ENCODE measurements around the gene DENND4C. TPM values are rescaled to one million over a fixed set of nuclear protein-coding genes. Genes with fewer than 3 reads are reported as not detected.

Gene DENND4C
- total RNA-seq, 1 donor from 2014 or later, result 33.4 TPM

DNA sequence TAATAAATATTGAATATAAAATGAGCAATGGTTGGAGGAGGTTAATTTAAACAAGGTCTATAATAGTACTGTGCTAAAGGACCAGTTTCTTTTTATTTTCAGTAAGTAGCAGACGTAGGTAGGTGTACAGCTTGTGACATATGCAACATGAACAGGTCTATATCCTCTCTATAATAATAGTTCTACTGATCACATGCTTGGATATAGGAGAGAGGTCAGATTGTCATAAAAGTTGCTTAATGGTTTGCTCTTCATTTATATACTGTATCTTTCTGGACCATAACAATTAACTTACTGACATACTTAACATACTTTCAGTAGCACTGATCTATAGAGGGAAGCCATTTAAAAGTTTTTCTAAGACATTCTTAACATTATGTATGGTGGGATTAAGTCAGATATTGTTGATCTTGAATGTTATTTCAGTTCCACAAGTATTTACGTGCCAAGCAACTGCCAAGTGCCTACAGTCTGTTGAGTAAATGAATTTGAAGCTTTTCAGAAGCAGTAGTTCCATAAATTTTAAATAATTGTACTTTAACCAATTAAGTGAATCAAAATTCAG, 68.0 kb downstream of the DENND4C start:
- CTCF ChIA-PET, result interaction anchor here (1.4 kb wide), 1 partner anchor 159 kb away, joined by 4 read pairs; no protein-coding TSS in a partner anchor
- no peaks in the 10 kb centered on the region for H3K9me3 Mint-ChIP-seq

DNA sequence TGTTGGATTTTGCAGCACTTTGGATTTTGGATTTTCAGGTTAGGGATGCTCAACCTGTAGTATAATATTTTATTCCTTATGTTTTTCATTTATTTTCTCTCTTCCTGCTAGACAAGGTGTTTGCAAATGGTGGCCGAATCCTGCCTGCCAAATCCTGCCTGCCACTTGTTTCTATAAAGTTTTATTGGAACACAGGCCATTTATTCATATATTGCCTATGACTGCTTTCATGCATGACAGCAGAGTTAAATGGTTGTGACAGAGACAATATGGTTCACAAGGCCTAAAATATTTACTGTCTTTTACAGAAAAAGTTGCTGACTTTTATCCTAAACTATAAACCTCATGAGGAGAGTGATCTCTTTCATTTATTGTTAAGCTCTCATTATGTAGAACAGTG, 72.7 kb downstream of the DENND4C start:
- ATAC-seq (ENCODE audit: low read depth) (no peak), DNase-seq (no peak)
- intact Hi-C loops (cut with micrococcal nuclease), result no loop called here
- no peak overlapping the region for H3K27ac Mint-ChIP-seq
- no peaks in the 10 kb centered on the region for H3K4me1 Mint-ChIP-seq
- H3K9me3 Mint-ChIP-seq, result no peaks in the 10 kb centered on the region
- peaks cover 56% of the 10 kb centered on the region for H3K36me3 Mint-ChIP-seq (ENCODE audit: low read depth)
- TF ChIP-seq, protein P1, sequence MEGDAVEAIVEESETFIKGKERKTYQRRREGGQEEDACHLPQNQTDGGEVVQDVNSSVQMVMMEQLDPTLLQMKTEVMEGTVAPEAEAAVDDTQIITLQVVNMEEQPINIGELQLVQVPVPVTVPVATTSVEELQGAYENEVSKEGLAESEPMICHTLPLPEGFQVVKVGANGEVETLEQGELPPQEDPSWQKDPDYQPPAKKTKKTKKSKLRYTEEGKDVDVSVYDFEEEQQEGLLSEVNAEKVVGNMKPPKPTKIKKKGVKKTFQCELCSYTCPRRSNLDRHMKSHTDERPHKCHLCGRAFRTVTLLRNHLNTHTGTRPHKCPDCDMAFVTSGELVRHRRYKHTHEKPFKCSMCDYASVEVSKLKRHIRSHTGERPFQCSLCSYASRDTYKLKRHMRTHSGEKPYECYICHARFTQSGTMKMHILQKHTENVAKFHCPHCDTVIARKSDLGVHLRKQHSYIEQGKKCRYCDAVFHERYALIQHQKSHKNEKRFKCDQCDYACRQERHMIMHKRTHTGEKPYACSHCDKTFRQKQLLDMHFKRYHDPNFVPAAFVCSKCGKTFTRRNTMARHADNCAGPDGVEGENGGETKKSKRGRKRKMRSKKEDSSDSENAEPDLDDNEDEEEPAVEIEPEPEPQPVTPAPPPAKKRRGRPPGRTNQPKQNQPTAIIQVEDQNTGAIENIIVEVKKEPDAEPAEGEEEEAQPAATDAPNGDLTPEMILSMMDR (IDR thresholded peaks at IDR 0.05), result no peak
- no peak overlapping the region for H3K4me3 Mint-ChIP-seq
- POLR2A ChIA-PET, result no interaction called here
- no peaks in the 10 kb centered on the region for H3K27me3 Mint-ChIP-seq
- CTCF ChIA-PET, result no interaction called here

More for the DNA sequence above, 68.0 kb downstream of the DENND4C start:
- TF ChIP-seq, protein P1 (IDR thresholded peaks at IDR 0.05), result no peak
- POLR2A ChIA-PET, result no interaction called here
- DNase-seq (no peak), ATAC-seq (ENCODE audit: low read depth) (no peak)
- H3K4me3 Mint-ChIP-seq, result no peak overlapping the region
- intact Hi-C loops (cut with micrococcal nuclease), result no loop called here
- no peaks in the 10 kb centered on the region for H3K27me3 Mint-ChIP-seq
- H3K36me3 Mint-ChIP-seq (ENCODE audit: low read depth), result peaks cover 69% of the 10 kb centered on the region
- H3K4me1 Mint-ChIP-seq, result no peaks in the 10 kb centered on the region
- no peak overlapping the region for H3K27ac Mint-ChIP-seq

- H3K36me3 Mint-ChIP-seq (ENCODE audit: low read depth), result peaks cover 44% of the 10 kb centered on the region
- CTCF ChIA-PET, result no interaction called here
- ATAC-seq (ENCODE audit: low read depth), result no peak
- intact Hi-C loops (cut with micrococcal nuclease), result no loop called here
- H3K9me3 Mint-ChIP-seq, result no peaks in the 10 kb centered on the region
- TF ChIP-seq, protein P1 (IDR thresholded peaks at IDR 0.05), result no peak
- POLR2A ChIA-PET, result no interaction called here
- no peak overlapping the region for H3K27ac Mint-ChIP-seq
- DNase-seq, result no peak
- H3K4me1 Mint-ChIP-seq, result no peaks in the 10 kb centered on the region
- no peak overlapping the region for H3K4me3 Mint-ChIP-seq
- no peaks in the 10 kb centered on the region for H3K27me3 Mint-ChIP-seq
Observed at GRCh38 chr9:19306568-19306967, 76.1 kb downstream of the DENND4C start.

DNA sequence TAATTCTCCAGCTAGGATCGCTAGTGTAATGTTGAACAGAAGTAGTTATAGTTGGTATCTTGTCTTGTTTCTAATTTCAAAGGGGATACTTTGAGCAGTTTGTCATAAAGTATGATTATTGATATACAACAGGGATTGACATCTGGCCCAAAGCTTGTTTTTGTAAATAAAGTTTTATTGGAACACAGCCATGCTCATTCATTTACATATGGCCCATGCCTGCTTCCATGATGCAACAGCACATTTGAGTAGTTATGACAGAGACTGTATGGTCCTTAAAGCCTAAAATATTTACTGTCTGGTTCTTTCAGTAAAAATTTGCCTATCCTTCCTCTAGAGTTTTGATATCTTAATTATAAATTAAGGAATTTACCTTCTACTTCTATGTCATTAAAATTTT, 79.8 kb downstream of the DENND4C start:
- CTCF ChIA-PET, result no interaction called here
- peaks cover 34% of the 10 kb centered on the region for H3K36me3 Mint-ChIP-seq (ENCODE audit: low read depth)
- DNase-seq, result no peak
- H3K4me1 Mint-ChIP-seq, result no peaks in the 10 kb centered on the region
- H3K4me3 Mint-ChIP-seq, result no peak overlapping the region
- TF ChIP-seq, protein P1 (IDR thresholded peaks at IDR 0.05), result no peak
- H3K9me3 Mint-ChIP-seq, result no peaks in the 10 kb centered on the region
- POLR2A ChIA-PET, result no interaction called here
- intact Hi-C loops (cut with micrococcal nuclease), result no loop called here
- H3K27me3 Mint-ChIP-seq, result no peaks in the 10 kb centered on the region
- H3K27ac Mint-ChIP-seq, result no peak overlapping the region
- ATAC-seq (ENCODE audit: low read depth), result no peak

DNA sequence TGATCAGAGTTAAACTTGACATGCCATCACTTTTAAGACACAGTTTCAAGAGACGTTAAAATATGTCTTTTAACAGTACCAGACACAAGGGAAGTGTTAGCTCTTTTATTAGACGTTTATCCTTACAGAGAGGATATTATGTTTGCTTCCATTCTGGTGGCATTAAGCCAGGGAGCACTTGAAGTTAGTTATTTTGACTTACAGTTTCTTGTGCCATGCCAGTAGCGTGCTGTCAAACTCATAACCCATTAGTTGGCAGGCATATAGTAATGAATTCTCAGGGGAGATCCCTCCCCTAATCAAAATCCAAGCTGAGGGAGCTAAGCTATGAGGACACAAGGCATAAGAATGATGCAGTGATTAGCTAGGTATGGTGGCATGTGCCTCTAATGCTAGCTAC, 83.1 kb downstream of the DENND4C start:
- TF ChIP-seq, protein P1 (IDR thresholded peaks at IDR 0.05), result no peak
- no peak overlapping the region for H3K4me3 Mint-ChIP-seq
- H3K4me1 Mint-ChIP-seq, result no peaks in the 10 kb centered on the region
- ChIA-PET CTCF (no interaction called here), POLR2A (no interaction called here)
- no peak for DNase-seq
- intact Hi-C loops (cut with micrococcal nuclease), result no loop called here
- H3K36me3 Mint-ChIP-seq (ENCODE audit: low read depth), result peaks cover 28% of the 10 kb centered on the region
- H3K9me3 Mint-ChIP-seq, result no peaks in the 10 kb centered on the region
- ATAC-seq (ENCODE audit: low read depth), result no peak
- H3K27ac Mint-ChIP-seq, result no peak overlapping the region
- no peaks in the 10 kb centered on the region for H3K27me3 Mint-ChIP-seq
